Pericardium fibroblast (primary cell): ENCODE measurements around the gene LACRT. TPM values are rescaled to one million over a fixed set of nuclear protein-coding genes. Genes with fewer than 3 reads are reported as not detected.

ENCODE experiments used
- total RNA-seq: library from RNA; depleted of rRNA; stranded (reverse); fragments of >200 nt; gene quantifications from 2 replicates; pipeline ENCODE4 v1.2.3, GENCODE V29; 2015

LACRT gene
- total RNA-seq, result not detected in 2 replicates

DNA sequence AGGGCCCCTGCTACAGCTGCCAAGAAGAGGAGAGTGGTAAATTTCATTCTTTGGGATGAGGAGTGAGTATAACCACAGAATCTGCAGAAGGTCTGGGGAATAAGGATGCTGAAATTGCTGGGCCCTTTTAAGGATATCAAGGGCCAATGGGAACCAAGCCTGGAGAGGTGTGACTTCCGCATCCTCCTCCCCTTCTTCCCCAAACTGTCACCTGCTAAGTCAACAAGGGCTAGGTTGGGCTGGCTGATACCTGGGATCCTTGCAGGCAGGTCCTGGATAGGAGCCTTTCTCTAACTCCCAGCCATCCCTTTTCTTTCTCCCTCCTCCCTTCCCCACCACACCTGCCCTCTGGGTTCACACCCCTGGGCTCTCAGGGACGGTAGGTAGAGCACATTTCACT is at the start of gene LACRT:
Gene LACRT, minus strand, starts transcription at position 101 of the 400 bp plus-strand sequence. Its CDS starts 54 bp downstream, at position 47.

DNA sequence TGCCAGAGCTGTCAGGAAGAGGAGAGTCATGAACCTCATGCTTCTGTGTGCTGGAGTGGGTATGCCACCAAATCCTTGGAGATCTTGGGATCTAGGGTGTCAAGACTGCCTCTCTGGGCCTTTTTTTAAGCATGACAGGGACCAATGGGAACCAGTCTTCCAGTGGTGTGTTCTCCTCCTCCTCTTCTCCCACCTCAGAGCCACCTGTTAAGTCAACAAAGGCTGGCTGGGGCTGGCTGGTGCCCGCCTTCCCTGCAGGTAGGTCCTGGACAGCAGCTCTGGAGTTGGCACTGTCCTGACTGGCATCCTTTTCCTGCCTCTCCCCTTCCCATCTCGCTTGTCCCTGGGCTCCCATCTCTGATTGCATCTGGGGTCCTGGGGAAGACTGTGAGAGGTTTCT is 13.6 kb upstream of the LACRT start, which contains the start of gene DCD:
Gene DCD, minus strand, starts transcription at position 101 of the 400 bp plus-strand sequence. Its CDS starts 62 bp downstream, at position 39.

GRCh38 chr12:54588110-54588889 is 46.4 kb downstream of the LACRT start, which contains the start of gene PPP1R1A:
Gene PPP1R1A (minus strand): TSS chr12:54588659. CDS start chr12:54588488, 171 bp downstream.

Other genes with a start within 250 kb of the LACRT start
- 223 and 233 TPM in 2 replicates for gene ITGA5, start 215.6 kb downstream of the LACRT start, total RNA-seq
- gene GTSF1, start 161.3 kb downstream of the LACRT start, total RNA-seq, result not detected in 2 replicates
- gene NCKAP1L, start 137.1 kb downstream of the LACRT start, total RNA-seq, result not detected in 2 replicates
- gene PDE1B, start 85.3 kb downstream of the LACRT start, total RNA-seq, result 0.51 TPM in 1 of 2 replicates, not detected in the other
- gene PPP1R1A, start 46.2 kb downstream of the LACRT start, total RNA-seq, result not detected in 2 replicates
- gene DCD, start 13.5 kb upstream of the LACRT start, total RNA-seq, result not detected in 2 replicates
- gene MUCL1, start 219.6 kb upstream of the LACRT start, total RNA-seq, result not detected in 2 replicates